Thyroid gland (tissue), 4 donors: ENCODE measurements around the gene BACH2. TPM values are rescaled to one million over a fixed set of nuclear protein-coding genes. Genes with fewer than 3 reads are reported as not detected.
A peak's percentile ranks its signal among the peaks of the same experiment; 100 is the strongest.

Experiments
- DNase-seq, 2 donors: peaks; one replicate each; pipeline ENCODE4 v3.0.0-alpha.2; 2019
- H3K27ac ChIP-seq, 3 donors: fragments of 200-600 bp; sonication (generic); 1 replicate in 2 of 3; 2 replicates in 1 of 3; pipeline ENCODE4 v1.5.1; 2016 to 2019; ENCODE audit warnings: mild to moderate bottlenecking in 1 of 3, moderate library complexity in 1 of 3
- H3K27me3 ChIP-seq: fragments of 200-600 bp; sonication (generic); one replicate; pipeline ENCODE4 v1.5.1; 2019
- H3K36me3 ChIP-seq, 2 donors: fragments of 200-600 bp; sonication (generic); one replicate each; pipeline ENCODE4 v1.5.1; 2016 to 2019
- H3K4me1 ChIP-seq, 2 donors: fragments of 200-600 bp; sonication (generic); one replicate each; pipeline ENCODE4 v1.5.1; 2017 to 2019
- H3K4me3 ChIP-seq, 3 donors: fragments of 200-600 bp; sonication (generic); replicated peaks in 1 of 3; 1 replicate in 2 of 3; 2 replicates in 1 of 3; pipeline ENCODE4 v1.5.1; 2016; ENCODE audit warnings: mild to moderate bottlenecking in 1 of 3
- H3K9me3 ChIP-seq: fragments of 200-600 bp; sonication (generic); one replicate; pipeline ENCODE4 v1.5.1; 2017
- CTCF ChIP-seq, 6 experiments: fragments of 200-600 bp in 3 of 6; fragments of 450-650 bp in 3 of 6; sonication (generic) in 3 of 6; IDR thresholded peaks; one replicate each; pipeline ENCODE4 v1.5.1; 2016 to 2019; ENCODE audit warnings: antibody characterized with exemption in 6 of 6, mild to moderate bottlenecking in 2 of 6, inconsistent platforms in 1 of 6, moderate library complexity in 1 of 6
- POLR2A ChIP-seq, 2 donors: fragments of 450-650 bp; IDR thresholded peaks; one replicate each; pipeline ENCODE4 v1.6.1; 2017; ENCODE audit warnings: antibody characterized with exemption in 2 of 2, mild to moderate bottlenecking in 2 of 2, moderate library complexity in 1 of 2
- WGBS, 2 donors: methylation state at CpG; one replicate each; pipeline ENCODE4 v1.1.5; 2017; 5-methylcytosine and 5-hydroxymethylcytosine counted together
- intact Hi-C: fragments of 100-400 bp; cut with DNase I; formaldehyde crosslinking; loops from one replicate; pipeline ENCODE4 v1.15.1; 2023
- total RNA-seq, 4 donors: library from RNA; depleted of rRNA; stranded (reverse); fragments of >200 nt; gene quantifications; one replicate each; pipeline ENCODE4 v1.2.3, GENCODE V29; 2016

The BACH2 gene
- total RNA-seq, 4 donors from 2014 or later: 0.98 to 6.6 (median 3.9) TPM

GRCh38 chr6:90184334-90185298 lies 112.0 kb downstream of the BACH2 start:
- peak; percentile 50 to 53 for DNase-seq
- 23 to 34% methylated on average over 8 of the region's 8 CpGs for WGBS, 2 donors
- Histone ChIP-seq H3K27me3 (no peaks in the 10 kb centered on the region), H3K4me1 (peaks cover 16 to 18% of the 10 kb centered on the region in 2 donors), H3K4me3 (no peak overlapping the region), H3K36me3 (no peaks in the 10 kb centered on the region), H3K27ac (peak overlapping the region in 1 of 3 donors; percentile 21), H3K9me3 (no peaks in the 10 kb centered on the region)
- TF ChIP-seq POLR2A (IDR thresholded peaks at IDR 0.05) (no peak), CTCF (IDR thresholded peaks at IDR 0.05) (no peak)
- intact Hi-C loops: no loop called here

GRCh38 chr6:90183587-90184333 lies 112.9 kb downstream of the BACH2 start:
- Histone ChIP-seq H3K27ac (no peak overlapping the region), H3K9me3 (no peaks in the 10 kb centered on the region), H3K36me3 (no peaks in the 10 kb centered on the region), H3K4me1 (peaks cover 16 to 18% of the 10 kb centered on the region in 2 donors), H3K27me3 (no peaks in the 10 kb centered on the region), H3K4me3 (no peak overlapping the region)
- intact Hi-C loops: no loop called here
- WGBS, 2 donors: 33 to 37% methylated on average over 3 of the region's 3 CpGs
- TF ChIP-seq CTCF (IDR thresholded peaks at IDR 0.05): no peak
- no peak for TF ChIP-seq POLR2A (IDR thresholded peaks at IDR 0.05)
- no peak for DNase-seq

- Histone ChIP-seq H3K9me3 (no peaks in the 10 kb centered on the region), H3K36me3 (no peaks in the 10 kb centered on the region), H3K27ac (no peak overlapping the region), H3K4me1 (peaks cover 16 to 18% of the 10 kb centered on the region in 2 donors), H3K4me3 (no peak overlapping the region), H3K27me3 (no peaks in the 10 kb centered on the region)
- intact Hi-C loops: no loop called here
- TF ChIP-seq CTCF (IDR thresholded peaks at IDR 0.05) (no peak), POLR2A (IDR thresholded peaks at IDR 0.05) (no peak)
- no peak for DNase-seq
Observed at GRCh38 chr6:90180526-90180925, 116.1 kb downstream of the BACH2 start.

GRCh38 chr6:90179190-90180169 lies 117.2 kb downstream of the BACH2 start:
- Histone ChIP-seq H3K4me3 (no peak overlapping the region), H3K4me1 (peaks cover 10 to 12% of the 10 kb centered on the region in 2 donors), H3K27ac (no peak overlapping the region), H3K36me3 (no peaks in the 10 kb centered on the region), H3K9me3 (no peaks in the 10 kb centered on the region), H3K27me3 (no peaks in the 10 kb centered on the region)
- 92 to 95% methylated on average over 1 of the region's 1 CpG for WGBS, 2 donors
- TF ChIP-seq CTCF (IDR thresholded peaks at IDR 0.05): peak in 3 of 6 experiments; percentile 8 to 33 (median 25)
- TF ChIP-seq POLR2A (IDR thresholded peaks at IDR 0.05): no peak
- intact Hi-C loops: no loop called here
- DNase-seq: no peak
